HepG2 (cell line): ENCODE data around the gene EWSR1.

Experiments used
- ARNTL ChIP-seq: sonication (generic); formaldehyde crosslinking; IDR thresholded peaks from 2 replicates; pipeline ENCODE4 v1.4.0; 2020; ENCODE audit warnings: mild to moderate bottlenecking, missing genetic modification reagents
- KDM1A ChIP-seq: IDR thresholded peaks from 2 replicates; pipeline ENCODE4 v1.6.1; 2016; ENCODE audit warnings: missing compliant biosample characterization
- SUZ12 ChIP-seq: fragments of 150-350 bp; IDR thresholded peaks from 2 replicates; pipeline ENCODE4 v1.6.1; 2014; ENCODE audit warnings: low read depth, low read length
- TF ChIP-seq, protein P1 (sequence below): sonication (generic); formaldehyde crosslinking; IDR thresholded peaks from 2 replicates; pipeline ENCODE4 v1.5.0; 2020; ENCODE audit warnings: missing genetic modification reagents
- TF ChIP-seq, protein P2 (sequence below): IDR thresholded peaks from 2 replicates; pipeline ENCODE4 v1.6.1; 2012; ENCODE audit warnings: low read length, improper control_type of control experiment
- TF ChIP-seq, protein P3 (sequence below): sonication (generic); formaldehyde crosslinking; IDR thresholded peaks from 2 replicates; pipeline ENCODE4 v1.5.0; 2020; ENCODE audit warnings: mild to moderate bottlenecking, missing genetic modification reagents, moderate library complexity

DNA sequence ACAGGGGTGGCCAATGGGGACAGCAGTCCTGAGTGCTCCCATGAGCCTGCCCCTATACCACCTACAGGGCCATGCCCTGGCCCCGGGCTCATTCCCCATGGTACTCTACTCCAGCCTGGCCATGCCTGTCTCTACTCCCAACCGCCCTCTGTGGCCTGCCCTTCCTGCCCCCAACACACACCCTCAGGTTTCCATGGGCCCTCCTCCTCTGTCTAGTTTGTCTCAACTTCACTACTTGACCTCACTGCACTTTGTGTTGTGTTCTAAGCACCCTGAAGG is 73.7 kb downstream of the EWSR1 start:
- TF ChIP-seq ARNTL, result no peak
- TF ChIP-seq, protein P1, sequence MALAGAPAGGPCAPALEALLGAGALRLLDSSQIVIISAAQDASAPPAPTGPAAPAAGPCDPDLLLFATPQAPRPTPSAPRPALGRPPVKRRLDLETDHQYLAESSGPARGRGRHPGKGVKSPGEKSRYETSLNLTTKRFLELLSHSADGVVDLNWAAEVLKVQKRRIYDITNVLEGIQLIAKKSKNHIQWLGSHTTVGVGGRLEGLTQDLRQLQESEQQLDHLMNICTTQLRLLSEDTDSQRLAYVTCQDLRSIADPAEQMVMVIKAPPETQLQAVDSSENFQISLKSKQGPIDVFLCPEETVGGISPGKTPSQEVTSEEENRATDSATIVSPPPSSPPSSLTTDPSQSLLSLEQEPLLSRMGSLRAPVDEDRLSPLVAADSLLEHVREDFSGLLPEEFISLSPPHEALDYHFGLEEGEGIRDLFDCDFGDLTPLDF, result no peak
- no peak for TF ChIP-seq KDM1A (CRISPR knock-in tag)
- TF ChIP-seq, protein P2, sequence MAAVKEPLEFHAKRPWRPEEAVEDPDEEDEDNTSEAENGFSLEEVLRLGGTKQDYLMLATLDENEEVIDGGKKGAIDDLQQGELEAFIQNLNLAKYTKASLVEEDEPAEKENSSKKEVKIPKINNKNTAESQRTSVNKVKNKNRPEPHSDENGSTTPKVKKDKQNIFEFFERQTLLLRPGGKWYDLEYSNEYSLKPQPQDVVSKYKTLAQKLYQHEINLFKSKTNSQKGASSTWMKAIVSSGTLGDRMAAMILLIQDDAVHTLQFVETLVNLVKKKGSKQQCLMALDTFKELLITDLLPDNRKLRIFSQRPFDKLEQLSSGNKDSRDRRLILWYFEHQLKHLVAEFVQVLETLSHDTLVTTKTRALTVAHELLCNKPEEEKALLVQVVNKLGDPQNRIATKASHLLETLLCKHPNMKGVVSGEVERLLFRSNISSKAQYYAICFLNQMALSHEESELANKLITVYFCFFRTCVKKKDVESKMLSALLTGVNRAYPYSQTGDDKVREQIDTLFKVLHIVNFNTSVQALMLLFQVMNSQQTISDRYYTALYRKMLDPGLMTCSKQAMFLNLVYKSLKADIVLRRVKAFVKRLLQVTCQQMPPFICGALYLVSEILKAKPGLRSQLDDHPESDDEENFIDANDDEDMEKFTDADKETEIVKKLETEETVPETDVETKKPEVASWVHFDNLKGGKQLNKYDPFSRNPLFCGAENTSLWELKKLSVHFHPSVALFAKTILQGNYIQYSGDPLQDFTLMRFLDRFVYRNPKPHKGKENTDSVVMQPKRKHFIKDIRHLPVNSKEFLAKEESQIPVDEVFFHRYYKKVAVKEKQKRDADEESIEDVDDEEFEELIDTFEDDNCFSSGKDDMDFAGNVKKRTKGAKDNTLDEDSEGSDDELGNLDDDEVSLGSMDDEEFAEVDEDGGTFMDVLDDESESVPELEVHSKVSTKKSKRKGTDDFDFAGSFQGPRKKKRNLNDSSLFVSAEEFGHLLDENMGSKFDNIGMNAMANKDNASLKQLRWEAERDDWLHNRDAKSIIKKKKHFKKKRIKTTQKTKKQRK, result no peak
- TF ChIP-seq, protein P3, sequence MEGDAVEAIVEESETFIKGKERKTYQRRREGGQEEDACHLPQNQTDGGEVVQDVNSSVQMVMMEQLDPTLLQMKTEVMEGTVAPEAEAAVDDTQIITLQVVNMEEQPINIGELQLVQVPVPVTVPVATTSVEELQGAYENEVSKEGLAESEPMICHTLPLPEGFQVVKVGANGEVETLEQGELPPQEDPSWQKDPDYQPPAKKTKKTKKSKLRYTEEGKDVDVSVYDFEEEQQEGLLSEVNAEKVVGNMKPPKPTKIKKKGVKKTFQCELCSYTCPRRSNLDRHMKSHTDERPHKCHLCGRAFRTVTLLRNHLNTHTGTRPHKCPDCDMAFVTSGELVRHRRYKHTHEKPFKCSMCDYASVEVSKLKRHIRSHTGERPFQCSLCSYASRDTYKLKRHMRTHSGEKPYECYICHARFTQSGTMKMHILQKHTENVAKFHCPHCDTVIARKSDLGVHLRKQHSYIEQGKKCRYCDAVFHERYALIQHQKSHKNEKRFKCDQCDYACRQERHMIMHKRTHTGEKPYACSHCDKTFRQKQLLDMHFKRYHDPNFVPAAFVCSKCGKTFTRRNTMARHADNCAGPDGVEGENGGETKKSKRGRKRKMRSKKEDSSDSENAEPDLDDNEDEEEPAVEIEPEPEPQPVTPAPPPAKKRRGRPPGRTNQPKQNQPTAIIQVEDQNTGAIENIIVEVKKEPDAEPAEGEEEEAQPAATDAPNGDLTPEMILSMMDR (CRISPR knock-in tag), result no peak
- no peak for TF ChIP-seq SUZ12
